DOHH2 (cell line): Measurements from ENCODE around the gene IGFL2.

ENCODE experiments used
- H3F3A ChIP-seq: fragments of 200-600 bp; sonication (generic), shearing (Covaris generic); 2 replicates; pipeline ENCODE4 v1.6.0; 2016; ENCODE audit warnings: antibody characterized with exemption, mild to moderate bottlenecking; ENCODE audit not compliant: control insufficient read depth, insufficient read depth
- H3K27ac ChIP-seq: fragments of 200-600 bp; sonication (generic); 2 replicates; pipeline ENCODE4 v1.5.1; 2014; ENCODE audit warnings: low read depth, mild to moderate bottlenecking, low read length, moderate library complexity
- H3K27me3 ChIP-seq: fragments of 200-600 bp; sonication (generic); 2 replicates; pipeline ENCODE4 v1.6.1; 2014; ENCODE audit warnings: mild to moderate bottlenecking, low read length, mixed read lengths; ENCODE audit not compliant: control insufficient read depth
- H3K36me3 ChIP-seq: fragments of 200-600 bp; sonication (generic); 2 replicates; pipeline ENCODE4 v1.6.1; 2014; ENCODE audit warnings: mild to moderate bottlenecking, low read length, moderate library complexity, mixed read lengths; ENCODE audit not compliant: control insufficient read depth
- H3K4me1 ChIP-seq: fragments of 200-600 bp; sonication (generic); 2 replicates; pipeline ENCODE4 v1.6.1; 2014; ENCODE audit warnings: mild to moderate bottlenecking, low read length, mixed read lengths; ENCODE audit not compliant: control insufficient read depth
- H3K4me2 ChIP-seq: fragments of 200-600 bp; sonication (generic); 2 replicates; pipeline ENCODE4 v1.6.0; 2014; ENCODE audit warnings: mild to moderate bottlenecking, low read length, moderate library complexity
- H3K4me3 ChIP-seq: fragments of 200-600 bp; sonication (generic); 2 replicates; pipeline ENCODE4 v1.5.1; 2014; ENCODE audit warnings: mild to moderate bottlenecking, low read length, mixed read lengths
- H3K79me2 ChIP-seq: fragments of 200-600 bp; sonication (generic); 2 replicates; pipeline ENCODE4 v1.6.1; 2014; ENCODE audit warnings: mild to moderate bottlenecking, low read length, mixed read lengths; ENCODE audit not compliant: control insufficient read depth
- H3K9me2 ChIP-seq: fragments of 200-600 bp; sonication (generic); replicated peaks from 2 replicates; pipeline ENCODE4 v1.6.1; 2014; ENCODE audit warnings: mild to moderate bottlenecking, low read length, mixed read lengths; ENCODE audit not compliant: control insufficient read depth
- H3K9me3 ChIP-seq: fragments of 200-600 bp; sonication (generic); 2 replicates; pipeline ENCODE4 v1.6.1; 2014; ENCODE audit warnings: antibody characterized with exemption, low read length, mixed read lengths; ENCODE audit not compliant: control insufficient read depth, insufficient read depth
- H4K20me1 ChIP-seq: fragments of 200-600 bp; sonication (generic); 2 replicates; pipeline ENCODE4 v1.6.0; 2014; ENCODE audit warnings: low read depth, mild to moderate bottlenecking, antibody characterized with exemption, low read length, moderate library complexity; ENCODE audit not compliant: control insufficient read depth, insufficient read depth
- EZH2phosphoT487 ChIP-seq: fragments of 200-600 bp; sonication (generic); IDR thresholded peaks from 2 replicates; pipeline ENCODE4 v1.6.1; 2017; ENCODE audit warnings: borderline replicate concordance, mild to moderate bottlenecking, antibody characterized with exemption, low read length, moderate library complexity, mixed read lengths
- TF ChIP-seq, protein P1 (sequence below): fragments of 200-600 bp; sonication (generic); IDR thresholded peaks from one replicate; pipeline ENCODE4 v1.5.1; 2014; ENCODE audit warnings: antibody characterized with exemption, mild to moderate bottlenecking, low read depth, low read length; ENCODE audit not compliant: poor library complexity, severe bottlenecking

Gene IGFL2

GRCh38 chr19:46126086-46126580 lies 21.9 kb upstream of the IGFL2 start:
- no peak overlapping the region for H3K4me3 ChIP-seq
- H4K20me1 ChIP-seq: no peaks in the 10 kb centered on the region
- peaks cover 37% of the 10 kb centered on the region for H3K27me3 ChIP-seq
- no peaks in the 10 kb centered on the region for H3K79me2 ChIP-seq
- no peaks in the 10 kb centered on the region for H3K4me1 ChIP-seq
- no peak for TF ChIP-seq EZH2phosphoT487
- TF ChIP-seq, protein P1, sequence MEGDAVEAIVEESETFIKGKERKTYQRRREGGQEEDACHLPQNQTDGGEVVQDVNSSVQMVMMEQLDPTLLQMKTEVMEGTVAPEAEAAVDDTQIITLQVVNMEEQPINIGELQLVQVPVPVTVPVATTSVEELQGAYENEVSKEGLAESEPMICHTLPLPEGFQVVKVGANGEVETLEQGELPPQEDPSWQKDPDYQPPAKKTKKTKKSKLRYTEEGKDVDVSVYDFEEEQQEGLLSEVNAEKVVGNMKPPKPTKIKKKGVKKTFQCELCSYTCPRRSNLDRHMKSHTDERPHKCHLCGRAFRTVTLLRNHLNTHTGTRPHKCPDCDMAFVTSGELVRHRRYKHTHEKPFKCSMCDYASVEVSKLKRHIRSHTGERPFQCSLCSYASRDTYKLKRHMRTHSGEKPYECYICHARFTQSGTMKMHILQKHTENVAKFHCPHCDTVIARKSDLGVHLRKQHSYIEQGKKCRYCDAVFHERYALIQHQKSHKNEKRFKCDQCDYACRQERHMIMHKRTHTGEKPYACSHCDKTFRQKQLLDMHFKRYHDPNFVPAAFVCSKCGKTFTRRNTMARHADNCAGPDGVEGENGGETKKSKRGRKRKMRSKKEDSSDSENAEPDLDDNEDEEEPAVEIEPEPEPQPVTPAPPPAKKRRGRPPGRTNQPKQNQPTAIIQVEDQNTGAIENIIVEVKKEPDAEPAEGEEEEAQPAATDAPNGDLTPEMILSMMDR: no peak
- H3F3A ChIP-seq: no peaks in the 10 kb centered on the region
- no peaks in the 10 kb centered on the region for H3K9me3 ChIP-seq
- no peaks in the 10 kb centered on the region for H3K9me2 ChIP-seq
- no peak overlapping the region for H3K27ac ChIP-seq
- H3K4me2 ChIP-seq: no peak overlapping the region
- H3K36me3 ChIP-seq: no peaks in the 10 kb centered on the region

DNA sequence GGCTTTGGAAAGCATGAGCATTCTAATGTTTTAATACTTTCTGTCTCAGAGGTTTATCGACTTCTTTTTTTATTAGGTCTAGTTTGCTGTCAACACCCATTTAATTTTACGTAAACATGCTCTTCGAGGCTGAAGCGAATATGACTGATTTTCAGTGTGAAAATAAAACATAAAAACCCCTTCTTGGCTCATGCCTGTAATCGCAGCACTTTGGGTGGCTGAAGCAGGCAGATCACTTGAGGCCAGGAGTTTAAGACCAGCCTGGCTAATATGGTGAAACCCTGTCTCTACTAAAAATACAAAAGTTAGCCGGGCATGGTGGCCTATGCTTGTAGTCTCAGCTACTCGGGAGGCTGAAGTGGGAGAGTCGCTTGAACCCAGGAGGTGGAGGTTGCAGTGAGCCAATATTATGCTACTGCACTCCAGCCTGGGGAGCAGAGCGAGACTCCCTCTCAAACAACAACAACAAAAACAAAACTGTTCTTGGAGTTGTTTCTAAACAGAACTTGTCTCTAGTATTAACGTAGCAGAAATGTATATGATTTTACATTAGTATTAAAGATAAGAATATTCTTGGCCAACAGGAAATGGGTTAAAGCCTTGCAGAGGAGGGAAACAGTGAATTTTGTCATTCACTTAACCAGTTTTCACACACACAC lies 16.4 kb upstream of the IGFL2 start:
- Histone ChIP-seq H3K4me3 (no peak overlapping the region), H3K27ac (no peak overlapping the region), H3K9me3 (no peaks in the 10 kb centered on the region), H3K27me3 (peaks cover 13% of the 10 kb centered on the region), H3K9me2 (no peaks in the 10 kb centered on the region), H3K79me2 (no peaks in the 10 kb centered on the region), H3K36me3 (no peaks in the 10 kb centered on the region), H3K4me1 (no peaks in the 10 kb centered on the region), H3F3A (no peaks in the 10 kb centered on the region), H3K4me2 (no peak overlapping the region), H4K20me1 (no peaks in the 10 kb centered on the region)
- TF ChIP-seq EZH2phosphoT487: no peak
- TF ChIP-seq, protein P1: no peak

DNA sequence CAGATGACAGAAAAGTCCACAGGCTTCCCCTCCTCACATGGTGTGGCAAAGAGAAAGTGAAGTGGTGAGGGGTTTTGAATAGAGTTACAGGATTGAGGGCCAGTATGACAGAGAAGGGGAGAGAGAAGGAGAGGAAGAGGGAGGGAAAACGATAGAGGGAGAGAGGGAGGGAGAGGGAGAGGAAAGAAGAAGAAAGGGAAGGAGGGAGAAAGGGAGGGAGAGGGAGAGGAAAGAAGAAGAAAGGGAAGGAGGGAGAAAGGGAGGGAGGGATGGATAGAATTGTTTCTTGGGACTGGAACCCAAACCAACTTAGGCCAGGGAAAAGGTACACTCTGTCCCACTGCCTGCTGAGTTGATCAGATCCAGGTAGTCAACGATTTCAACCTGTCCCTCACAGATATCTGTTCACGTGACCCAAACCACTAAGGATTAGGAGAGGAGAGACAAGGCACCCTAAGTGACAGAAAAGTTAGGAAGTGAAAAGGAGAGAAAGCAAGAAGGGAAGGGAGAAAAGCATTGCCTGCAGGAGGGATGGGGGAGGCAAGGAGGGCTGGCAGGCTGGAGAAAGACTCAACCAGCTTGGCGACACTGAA lies 15.4 kb upstream of the IGFL2 start:
- Histone ChIP-seq H3K27ac (no peak overlapping the region), H3K79me2 (no peaks in the 10 kb centered on the region), H3F3A (no peaks in the 10 kb centered on the region), H3K27me3 (peaks cover 9% of the 10 kb centered on the region), H3K36me3 (no peaks in the 10 kb centered on the region), H4K20me1 (no peaks in the 10 kb centered on the region), H3K4me3 (no peak overlapping the region), H3K4me2 (no peak overlapping the region), H3K9me2 (no peaks in the 10 kb centered on the region), H3K4me1 (no peaks in the 10 kb centered on the region), H3K9me3 (no peaks in the 10 kb centered on the region)
- TF ChIP-seq EZH2phosphoT487: no peak
- TF ChIP-seq, protein P1: no peak
